NOMO-1 treated with DMSO at 0.1 percent for 48 hours (cell line): ENCODE results near the gene FGD2.
"Not testable (repeated sequence)": the region's sequence is repeated elsewhere in the genome, so short reads cannot be mapped to it uniquely, and the experiment has no call there.

Source experiments
- DNase-seq: peaks from one replicate; lab custom pipeline; 2025; ENCODE audit not compliant: unreplicated experiment; lab: John Stamatoyannopoulos, UW

Gene FGD2

GRCh38 chr6:37057128-37057471 lies 51.6 kb downstream of the FGD2 start:
- no peak for DNase-seq

- DNase-seq = no peak
Observed at GRCh38 chr6:37057678-37058077, 52.2 kb downstream of the FGD2 start.

GRCh38 chr6:37058084-37058586 lies 52.7 kb downstream of the FGD2 start:
- no peak for DNase-seq

GRCh38 chr6:37058984-37059343 lies 53.5 kb downstream of the FGD2 start:
- not testable (repeated sequence) for DNase-seq

- DNase-seq = peak; percentile 50
Observed at GRCh38 chr6:37059344-37060194, 54.1 kb downstream of the FGD2 start.

- peak; percentile 11 for DNase-seq
Observed at GRCh38 chr6:37060195-37060559, 54.7 kb downstream of the FGD2 start.

- no peak for DNase-seq
Observed at GRCh38 chr6:37061157-37061804, 55.8 kb downstream of the FGD2 start.

GRCh38 chr6:37062424-37062823 lies 57.0 kb downstream of the FGD2 start:
- DNase-seq = no peak

- no peak for DNase-seq
Observed at GRCh38 chr6:37068356-37069270, 63.2 kb downstream of the FGD2 start.

GRCh38 chr6:37069639-37070038 lies 64.2 kb downstream of the FGD2 start:
- DNase-seq = no peak

- no peak for DNase-seq
Observed at GRCh38 chr6:37072526-37072925, 67.1 kb downstream of the FGD2 start.

GRCh38 chr6:37074053-37074827 lies 68.8 kb downstream of the FGD2 start:
- DNase-seq = no peak

GRCh38 chr6:37077191-37077904 lies 71.9 kb downstream of the FGD2 start:
- DNase-seq = no peak

- no peak for DNase-seq
Observed at GRCh38 chr6:37077905-37078296, 72.4 kb downstream of the FGD2 start.
